Neural progenitor cell (in vitro differentiated cells): ENCODE data around the gene SS18L1. TPM values are rescaled to one million over a fixed set of nuclear protein-coding genes. Genes with fewer than 3 reads are reported as not detected.

ENCODE experiments used
- DNase-seq: peaks from one replicate; pipeline ENCODE4 v3.0.0-alpha.2; 2016; ENCODE audit warnings: low spot score
- H2AFZ ChIP-seq: fragments of 200-600 bp; sonication (generic); replicated peaks from 2 replicates; pipeline ENCODE4 v1.6.1; 2016; ENCODE audit warnings: antibody characterized with exemption
- H3F3A ChIP-seq: fragments of 200-600 bp; sonication (generic); 2 replicates; pipeline ENCODE4 v1.6.1; 2016; ENCODE audit warnings: antibody characterized with exemption, low read depth
- H3K27ac ChIP-seq: fragments of 200-600 bp; sonication (generic); 2 replicates; pipeline ENCODE4 v1.5.1; 2016; ENCODE audit warnings: mild to moderate bottlenecking
- H3K27me3 ChIP-seq: fragments of 200-600 bp; sonication (generic); 2 replicates; pipeline ENCODE4 v1.6.1; 2016; ENCODE audit warnings: mild to moderate bottlenecking, moderate library complexity
- H3K36me3 ChIP-seq: fragments of 200-600 bp; sonication (generic); 2 replicates; pipeline ENCODE4 v1.5.1; 2016
- H3K4me1 ChIP-seq: fragments of 200-600 bp; sonication (generic); 2 replicates; pipeline ENCODE4 v1.6.1; 2016; ENCODE audit warnings: mixed run types
- H3K4me2 ChIP-seq: fragments of 200-600 bp; sonication (generic); 2 replicates; pipeline ENCODE4 v1.6.1; 2016
- H3K4me3 ChIP-seq: fragments of 200-600 bp; sonication (generic); 2 replicates; pipeline ENCODE4 v1.5.1; 2016
- H3K79me2 ChIP-seq: fragments of 200-600 bp; sonication (generic); 2 replicates; pipeline ENCODE4 v1.6.1; 2016; ENCODE audit warnings: low read depth
- H3K9ac ChIP-seq: fragments of 200-600 bp; sonication (generic); 2 replicates; pipeline ENCODE4 v1.6.1; 2016
- H3K9me3 ChIP-seq: fragments of 200-600 bp; sonication (generic); 2 replicates; pipeline ENCODE4 v1.5.1; 2016; ENCODE audit warnings: low read depth
- H4K20me1 ChIP-seq: fragments of 200-600 bp; sonication (generic); 2 replicates; pipeline ENCODE4 v1.6.1; 2016; ENCODE audit warnings: low read depth
- H3K27ac Mint-ChIP-seq: 3 replicates; pipeline ENCODE4 v1.8.0; 2021; ENCODE audit warnings: mixed read lengths
- H3K27me3 Mint-ChIP-seq: 2 replicates; pipeline ENCODE4 v1.8.0; 2022; ENCODE audit warnings: low read depth, mild to moderate bottlenecking, inconsistent platforms, moderate library complexity, mixed read lengths; ENCODE audit not compliant: insufficient read depth
- H3K36me3 Mint-ChIP-seq: 3 replicates; pipeline ENCODE4 v1.8.0; 2021; ENCODE audit warnings: mixed read lengths
- H3K4me1 Mint-ChIP-seq: 3 replicates; pipeline ENCODE4 v1.8.0; 2021; ENCODE audit warnings: mixed read lengths
- H3K4me3 Mint-ChIP-seq: 3 replicates; pipeline ENCODE4 v1.8.0; 2021; ENCODE audit warnings: mild to moderate bottlenecking, moderate library complexity, mixed read lengths
- H3K9me3 Mint-ChIP-seq: 3 replicates; pipeline ENCODE4 v1.8.0; 2020; ENCODE audit warnings: mixed read lengths
- EZH2 ChIP-seq: fragments of 200-600 bp; sonication (generic); IDR thresholded peaks from 2 replicates; pipeline ENCODE4 v1.6.1; 2017; ENCODE audit warnings: antibody characterized with exemption, mild to moderate bottlenecking, moderate library complexity
- EZH2phosphoT487 ChIP-seq: fragments of 200-600 bp; sonication (generic); IDR thresholded peaks from 2 replicates; pipeline ENCODE4 v1.6.1; 2017; ENCODE audit warnings: antibody characterized with exemption
- total RNA-seq: library from RNA; depleted of rRNA; stranded (reverse); fragments of >200 nt; gene quantifications from 2 replicates; pipeline ENCODE4 v1.2.3, GENCODE V29; 2015; ENCODE audit warnings: low replicate concordance
- TF ChIP-seq, protein P1 (sequence below): fragments of 200-600 bp; sonication (generic); IDR thresholded peaks from 2 replicates; pipeline ENCODE4 v1.5.1; 2017; ENCODE audit warnings: antibody characterized with exemption, mild to moderate bottlenecking

Gene SS18L1
- total RNA-seq, 1 donor from 2014 or later = 25.5 TPM

DNA sequence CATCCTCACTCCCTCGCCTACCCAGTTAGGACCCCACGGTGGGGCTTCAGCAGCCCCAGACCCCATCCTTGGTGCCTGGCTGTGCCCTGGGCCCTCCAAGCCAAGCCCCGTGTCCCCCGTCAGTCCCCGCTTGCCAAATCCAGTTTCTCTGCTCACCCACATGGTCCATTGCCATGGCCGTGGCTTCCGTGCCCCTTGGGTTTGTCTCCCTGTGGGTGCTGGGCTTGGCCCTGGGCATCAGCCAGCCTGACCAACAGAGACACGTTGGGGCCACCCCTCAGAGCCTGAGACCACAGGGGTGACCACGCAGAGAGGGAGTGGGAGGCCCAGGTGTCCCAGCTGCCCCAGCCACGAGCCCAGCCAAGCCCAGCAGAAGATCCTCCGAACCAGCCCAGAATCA, 7.7 kb downstream of the SS18L1 start:
- Histone ChIP-seq H3K9ac (no peak overlapping the region), H3K4me1 (peaks cover 1% of the 10 kb centered on the region), H2AFZ (no peak overlapping the region), H3K4me3 (no peak overlapping the region), H3K79me2 (peaks cover 100% of the 10 kb centered on the region), H3F3A (no peaks in the 10 kb centered on the region), H3K4me2 (no peak overlapping the region), H3K27me3 (no peaks in the 10 kb centered on the region), H3K27ac (no peak overlapping the region), H3K36me3 (no peaks in the 10 kb centered on the region), H4K20me1 (peaks cover 85% of the 10 kb centered on the region), H3K9me3 (no peaks in the 10 kb centered on the region)
- no peak for DNase-seq
- TF ChIP-seq EZH2 (no peak), EZH2phosphoT487 (no peak)
- TF ChIP-seq, protein P1, sequence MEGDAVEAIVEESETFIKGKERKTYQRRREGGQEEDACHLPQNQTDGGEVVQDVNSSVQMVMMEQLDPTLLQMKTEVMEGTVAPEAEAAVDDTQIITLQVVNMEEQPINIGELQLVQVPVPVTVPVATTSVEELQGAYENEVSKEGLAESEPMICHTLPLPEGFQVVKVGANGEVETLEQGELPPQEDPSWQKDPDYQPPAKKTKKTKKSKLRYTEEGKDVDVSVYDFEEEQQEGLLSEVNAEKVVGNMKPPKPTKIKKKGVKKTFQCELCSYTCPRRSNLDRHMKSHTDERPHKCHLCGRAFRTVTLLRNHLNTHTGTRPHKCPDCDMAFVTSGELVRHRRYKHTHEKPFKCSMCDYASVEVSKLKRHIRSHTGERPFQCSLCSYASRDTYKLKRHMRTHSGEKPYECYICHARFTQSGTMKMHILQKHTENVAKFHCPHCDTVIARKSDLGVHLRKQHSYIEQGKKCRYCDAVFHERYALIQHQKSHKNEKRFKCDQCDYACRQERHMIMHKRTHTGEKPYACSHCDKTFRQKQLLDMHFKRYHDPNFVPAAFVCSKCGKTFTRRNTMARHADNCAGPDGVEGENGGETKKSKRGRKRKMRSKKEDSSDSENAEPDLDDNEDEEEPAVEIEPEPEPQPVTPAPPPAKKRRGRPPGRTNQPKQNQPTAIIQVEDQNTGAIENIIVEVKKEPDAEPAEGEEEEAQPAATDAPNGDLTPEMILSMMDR = no peak
- Mint-ChIP-seq H3K27ac (no peak overlapping the region), H3K9me3 (peaks cover 6% of the 10 kb centered on the region), H3K27me3 (peaks cover 12% of the 10 kb centered on the region), H3K4me3 (no peak overlapping the region), H3K4me1 (peaks cover 16% of the 10 kb centered on the region), H3K36me3 (peaks cover 38% of the 10 kb centered on the region)

DNA sequence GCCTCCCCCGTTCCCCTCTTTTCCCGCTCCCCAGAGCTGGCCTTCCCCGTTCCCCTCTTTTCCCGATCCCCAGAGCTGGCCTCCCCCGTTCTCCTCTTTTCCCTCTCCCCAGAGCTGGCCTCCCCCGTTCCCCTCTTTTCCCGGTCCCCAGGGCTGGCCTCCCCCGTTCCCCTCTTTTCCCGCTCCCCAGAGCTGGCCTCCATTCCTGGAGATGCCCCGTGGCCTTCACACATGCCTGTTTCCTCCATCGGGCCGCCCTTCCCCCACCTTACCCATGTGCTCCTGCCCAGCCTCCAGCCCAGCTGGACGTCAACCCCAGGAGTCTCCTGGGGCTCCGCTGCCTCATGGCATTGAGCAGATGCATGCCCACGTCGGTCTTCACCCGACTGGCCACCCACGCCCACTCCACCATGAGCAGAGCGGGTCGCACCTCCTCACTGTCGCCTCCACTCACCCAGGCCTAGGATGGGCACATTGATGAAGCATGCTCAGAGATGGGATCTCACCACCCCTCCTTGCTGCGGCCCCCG, 8.3 kb downstream of the SS18L1 start:
- no peaks in the 10 kb centered on the region for H3K36me3 ChIP-seq
- no peak overlapping the region for H3K4me3 ChIP-seq
- H3K27me3 ChIP-seq = no peaks in the 10 kb centered on the region
- Mint-ChIP-seq H3K27me3 (peaks cover 12% of the 10 kb centered on the region), H3K4me1 (peaks cover 16% of the 10 kb centered on the region), H3K36me3 (peaks cover 38% of the 10 kb centered on the region), H3K4me3 (no peak overlapping the region), H3K9me3 (peaks cover 6% of the 10 kb centered on the region), H3K27ac (no peak overlapping the region)
- no peak for DNase-seq
- no peaks in the 10 kb centered on the region for H3K9me3 ChIP-seq
- H2AFZ ChIP-seq = no peak overlapping the region
- TF ChIP-seq, protein P1 = no peak
- no peak for TF ChIP-seq EZH2phosphoT487
- no peak for TF ChIP-seq EZH2
- peaks cover 100% of the 10 kb centered on the region for H3K79me2 ChIP-seq
- peaks cover 7% of the 10 kb centered on the region for H3K4me1 ChIP-seq
- H3K27ac ChIP-seq = no peak overlapping the region
- H3K4me2 ChIP-seq = no peak overlapping the region
- H3F3A ChIP-seq = no peaks in the 10 kb centered on the region
- no peak overlapping the region for H3K9ac ChIP-seq
- peaks cover 85% of the 10 kb centered on the region for H4K20me1 ChIP-seq

DNA sequence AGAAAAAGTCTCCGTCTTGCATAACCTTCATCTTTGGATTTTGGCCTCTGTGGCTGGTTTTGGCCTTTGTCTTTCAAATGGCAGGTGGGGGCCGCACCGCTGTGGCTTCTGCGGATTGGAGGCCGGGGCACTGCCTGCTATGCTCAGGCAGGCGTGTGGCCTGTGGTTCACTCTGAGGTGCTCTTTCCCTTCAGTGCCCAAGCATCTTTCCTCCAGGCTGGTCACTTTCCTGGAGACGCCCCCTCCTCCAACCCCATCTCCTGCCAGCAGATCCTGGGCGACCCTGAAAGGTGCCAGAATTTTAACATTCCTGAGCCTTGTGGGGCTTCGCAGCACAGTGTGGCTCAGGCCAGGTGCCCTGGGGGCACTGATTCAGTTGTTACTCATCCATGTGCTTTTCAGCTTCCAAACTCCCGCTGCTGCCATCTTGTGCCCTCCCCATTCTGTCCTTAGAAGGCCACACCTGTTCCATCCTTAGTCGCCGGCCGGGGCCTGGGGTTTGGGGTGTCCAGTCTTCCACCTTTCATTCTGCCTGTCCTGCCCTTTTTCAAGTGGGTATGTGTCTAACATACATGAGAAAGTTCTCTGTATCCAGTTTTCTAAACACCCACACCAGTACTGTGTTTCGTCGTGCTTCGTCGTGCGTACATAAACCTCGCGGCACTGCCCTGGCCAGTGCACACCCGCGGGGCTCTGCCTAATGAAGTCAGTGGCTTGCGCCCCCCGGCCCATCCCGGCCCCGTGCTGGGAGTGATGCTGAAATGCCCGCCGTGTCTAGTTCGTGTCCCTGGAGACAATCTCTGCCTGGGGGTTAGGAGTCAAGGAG, 12.1 kb downstream of the SS18L1 start:
- peaks cover 7% of the 10 kb centered on the region for H3K4me1 ChIP-seq
- no peak overlapping the region for H2AFZ ChIP-seq
- Mint-ChIP-seq H3K9me3 (peaks cover 6% of the 10 kb centered on the region), H3K27me3 (peaks cover 8% of the 10 kb centered on the region), H3K27ac (no peak overlapping the region), H3K36me3 (peaks cover 33% of the 10 kb centered on the region), H3K4me3 (no peak overlapping the region), H3K4me1 (peaks cover 11% of the 10 kb centered on the region)
- TF ChIP-seq EZH2 = no peak
- TF ChIP-seq, protein P1 = no peak
- no peak for TF ChIP-seq EZH2phosphoT487
- no peaks in the 10 kb centered on the region for H3K9me3 ChIP-seq
- H3K4me3 ChIP-seq = no peak overlapping the region
- no peak overlapping the region for H3K4me2 ChIP-seq
- DNase-seq = no peak
- H3K79me2 ChIP-seq = peaks cover 84% of the 10 kb centered on the region
- no peak overlapping the region for H3K27ac ChIP-seq
- H3K27me3 ChIP-seq = no peaks in the 10 kb centered on the region
- H3K36me3 ChIP-seq = no peaks in the 10 kb centered on the region
- H3K9ac ChIP-seq = no peak overlapping the region
- H3F3A ChIP-seq = no peaks in the 10 kb centered on the region
- peaks cover 72% of the 10 kb centered on the region for H4K20me1 ChIP-seq
